OCI-LY7 (cell line): ENCODE data around the gene ELL2. TPM values are rescaled to one million over a fixed set of nuclear protein-coding genes. Genes with fewer than 3 reads are reported as not detected.

ENCODE experiments used
- BruUV-seq: library from RNA; stranded (reverse); fragments of 400-500 nt; replicated peaks from 2 replicates; lab custom pipeline; 2021; lab: Mats Ljungman, UMichigan
- CTCF ChIA-PET: fragments of 300-600 bp; sonication (Branson Sonifier 250); formaldehyde crosslinking; loops from one replicate; lab custom pipeline; 2022; ENCODE audit warnings: antibody characterized with exemption; ENCODE audit not compliant: unreplicated experiment; lab: Charles Lee
- POLR2A ChIA-PET: fragments of 300-600 bp; sonication (Branson Sonifier 250); formaldehyde crosslinking; loops from one replicate; lab custom pipeline; 2022; ENCODE audit warnings: antibody characterized with exemption; lab: Charles Lee
- DNase-seq: peaks from one replicate; pipeline ENCODE4 v3.0.0-alpha.2; 2015; ENCODE audit warnings: low spot score
- H2AFZ ChIP-seq: fragments of 200-600 bp; sonication (generic), shearing (Covaris generic); 2 replicates; pipeline ENCODE4 v1.6.1; 2014; ENCODE audit warnings: mild to moderate bottlenecking, antibody characterized with exemption, low read length, moderate library complexity
- H3K27ac ChIP-seq: fragments of 200-600 bp; sonication (generic); 2 replicates; pipeline ENCODE4 v1.5.1; 2014; ENCODE audit warnings: mixed run types, low read depth, mild to moderate bottlenecking, moderate library complexity, low read length, inconsistent platforms; ENCODE audit not compliant: poor library complexity, severe bottlenecking
- H3K36me3 ChIP-seq: fragments of 200-600 bp; sonication (generic); 2 replicates; pipeline ENCODE4 v1.6.1; 2014; ENCODE audit warnings: mild to moderate bottlenecking, antibody characterized with exemption, low read length, moderate library complexity, mixed read lengths; ENCODE audit not compliant: insufficient read depth
- H3K4me1 ChIP-seq: fragments of 200-600 bp; sonication (generic); 2 replicates; pipeline ENCODE4 v1.5.1; 2014; ENCODE audit warnings: mild to moderate bottlenecking, low read length; ENCODE audit not compliant: insufficient read depth, poor library complexity, severe bottlenecking
- H3K4me2 ChIP-seq: fragments of 200-600 bp; sonication (generic); 2 replicates; pipeline ENCODE4 v1.6.1; 2014; ENCODE audit warnings: mild to moderate bottlenecking, low read length
- H3K4me3 ChIP-seq: fragments of 200-600 bp; sonication (generic); 2 replicates; pipeline ENCODE4 v1.5.1; 2014; ENCODE audit warnings: mild to moderate bottlenecking, low read depth, low read length; ENCODE audit not compliant: poor library complexity, severe bottlenecking
- H3K79me2 ChIP-seq: fragments of 200-600 bp; sonication (generic); 2 replicates; pipeline ENCODE4 v1.6.1; 2016; ENCODE audit warnings: low read depth, mild to moderate bottlenecking, low read length, moderate library complexity, mixed read lengths; ENCODE audit not compliant: insufficient read depth
- H3K9me2 ChIP-seq: fragments of 200-600 bp; sonication (generic); 2 replicates; pipeline ENCODE4 v1.6.1; 2016; ENCODE audit warnings: mild to moderate bottlenecking, low read length, mixed read lengths; ENCODE audit not compliant: insufficient read depth
- H3K9me3 ChIP-seq: fragments of 200-600 bp; sonication (generic); 2 replicates; pipeline ENCODE4 v1.6.1; 2014; ENCODE audit warnings: mild to moderate bottlenecking, mixed run types, low read length, mixed read lengths
- H4K20me1 ChIP-seq: fragments of 200-600 bp; sonication (generic); 2 replicates; pipeline ENCODE4 v1.6.1; 2014; ENCODE audit warnings: mild to moderate bottlenecking, antibody characterized with exemption, low read length, moderate library complexity, mixed read lengths; ENCODE audit not compliant: insufficient read depth
- EZH2phosphoT487 ChIP-seq: fragments of 200-600 bp; sonication (generic); IDR thresholded peaks from 2 replicates; pipeline ENCODE4 v1.6.1; 2018; ENCODE audit warnings: low read depth, borderline replicate concordance, mild to moderate bottlenecking, mixed run types, antibody characterized with exemption, low read length, moderate library complexity, mixed read lengths
- intact Hi-C: fragments of 100-400 bp; cut with micrococcal nuclease; formaldehyde crosslinking; loops from one replicate; pipeline ENCODE4 v1.10.0; 2022; ENCODE audit not compliant: unreplicated experiment
- total RNA-seq, 2 experiments: library from RNA; depleted of rRNA in 1 of 2; stranded (reverse); fragments of >200 nt in 1 of 2; shearing (Covaris generic) in 1 of 2; gene quantifications; 2 replicates each; pipeline ENCODE4 v1.2.3, GENCODE V29; 2014 to 2022
- TF ChIP-seq, protein P1 (sequence below): fragments of 200-600 bp; sonication (generic); conservative IDR thresholded peaks from 2 replicates; pipeline ENCODE4 v1.5.1; 2014; ENCODE audit warnings: mild to moderate bottlenecking, antibody characterized with exemption, low read length, moderate library complexity, mixed read lengths

ELL2 gene
- total RNA-seq, 2 experiments from 2014 or later, result 0.98 to 4.7 TPM

DNA sequence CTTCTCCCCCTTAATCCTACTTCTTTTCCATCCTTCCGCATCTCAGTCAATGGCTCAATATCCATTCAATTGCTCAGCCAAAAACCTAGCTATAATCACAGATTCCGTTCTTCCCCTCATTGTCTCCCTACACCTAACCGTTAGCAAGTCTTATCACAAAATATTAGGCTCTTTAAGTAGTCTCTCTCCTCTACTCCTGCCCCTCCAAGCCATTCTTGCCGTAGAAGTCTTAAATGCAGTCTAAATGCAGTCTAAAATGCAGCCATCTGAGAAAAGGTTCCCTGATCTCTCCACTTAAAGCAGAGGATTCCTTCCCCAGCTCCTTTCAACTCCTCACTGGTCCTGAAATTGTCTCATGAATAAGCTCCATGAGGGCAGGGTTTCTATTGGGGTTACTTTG lies 57.8 kb downstream of the ELL2 start:
- POLR2A ChIA-PET, result interaction anchor here (1.0 kb wide), 1 partner anchor 750 kb away, joined by 3 read pairs; no protein-coding TSS in a partner anchor
- Histone ChIP-seq H3K9me2 (no peaks in the 10 kb centered on the region), H3K79me2 (no peaks in the 10 kb centered on the region), H3K27ac (no peak overlapping the region), H3K36me3 (no peaks in the 10 kb centered on the region), H3K4me3 (no peak overlapping the region), H3K4me2 (no peak overlapping the region), H4K20me1 (no peaks in the 10 kb centered on the region), H2AFZ (no peak overlapping the region), H3K9me3 (no peaks in the 10 kb centered on the region), H3K4me1 (no peaks in the 10 kb centered on the region)
- intact Hi-C loops, result no loop called here
- no peak for DNase-seq
- TF ChIP-seq EZH2phosphoT487, result no peak
- TF ChIP-seq, protein P1, sequence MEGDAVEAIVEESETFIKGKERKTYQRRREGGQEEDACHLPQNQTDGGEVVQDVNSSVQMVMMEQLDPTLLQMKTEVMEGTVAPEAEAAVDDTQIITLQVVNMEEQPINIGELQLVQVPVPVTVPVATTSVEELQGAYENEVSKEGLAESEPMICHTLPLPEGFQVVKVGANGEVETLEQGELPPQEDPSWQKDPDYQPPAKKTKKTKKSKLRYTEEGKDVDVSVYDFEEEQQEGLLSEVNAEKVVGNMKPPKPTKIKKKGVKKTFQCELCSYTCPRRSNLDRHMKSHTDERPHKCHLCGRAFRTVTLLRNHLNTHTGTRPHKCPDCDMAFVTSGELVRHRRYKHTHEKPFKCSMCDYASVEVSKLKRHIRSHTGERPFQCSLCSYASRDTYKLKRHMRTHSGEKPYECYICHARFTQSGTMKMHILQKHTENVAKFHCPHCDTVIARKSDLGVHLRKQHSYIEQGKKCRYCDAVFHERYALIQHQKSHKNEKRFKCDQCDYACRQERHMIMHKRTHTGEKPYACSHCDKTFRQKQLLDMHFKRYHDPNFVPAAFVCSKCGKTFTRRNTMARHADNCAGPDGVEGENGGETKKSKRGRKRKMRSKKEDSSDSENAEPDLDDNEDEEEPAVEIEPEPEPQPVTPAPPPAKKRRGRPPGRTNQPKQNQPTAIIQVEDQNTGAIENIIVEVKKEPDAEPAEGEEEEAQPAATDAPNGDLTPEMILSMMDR, result no peak
- BruUV-seq, result no TSS peak
- CTCF ChIA-PET, result no interaction called here

DNA sequence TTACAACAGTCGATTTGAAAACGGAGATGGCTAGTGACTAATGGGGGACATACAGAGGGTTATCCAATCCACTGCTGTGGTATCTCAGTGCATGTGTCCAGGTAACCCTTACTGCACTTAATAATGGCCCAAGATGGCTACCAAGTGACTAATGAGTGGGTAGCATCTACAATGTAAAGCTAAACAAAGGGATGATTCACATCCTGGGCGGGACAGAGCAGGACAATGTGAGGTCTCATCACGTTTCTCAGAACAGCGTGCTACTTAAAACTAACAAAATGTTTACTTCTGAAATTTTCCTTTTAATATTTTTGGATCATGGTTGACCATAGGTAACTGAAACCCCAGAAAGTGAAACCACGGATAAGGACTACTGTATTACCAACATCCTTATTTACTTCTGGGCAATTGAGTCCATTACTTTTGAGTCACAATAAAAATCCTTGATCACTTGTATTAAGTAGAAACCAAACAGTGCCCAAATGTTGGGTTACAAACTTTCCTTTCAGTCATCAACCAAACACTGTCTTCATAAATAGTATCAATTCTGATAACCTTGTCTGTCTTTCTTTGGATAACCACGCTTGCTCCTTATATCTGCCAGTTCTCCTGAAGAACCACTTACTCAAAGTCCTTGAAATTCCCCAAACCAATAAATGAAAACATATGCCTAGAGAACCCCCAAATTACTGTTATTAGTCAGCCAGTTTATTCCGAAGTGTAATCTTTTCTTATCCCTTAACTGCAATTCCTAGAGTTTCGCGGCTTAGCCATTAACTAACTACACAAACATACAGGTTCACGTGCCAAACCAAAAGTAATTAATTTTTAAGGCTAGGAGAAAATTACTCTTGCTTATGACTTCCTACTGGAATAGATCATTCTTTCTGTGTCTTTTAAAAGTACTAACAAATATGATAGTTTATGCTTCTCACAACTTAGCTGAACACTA lies 59.7 kb downstream of the ELL2 start:
- TF ChIP-seq EZH2phosphoT487, result no peak
- TF ChIP-seq, protein P1, result no peak
- H3K9me2 ChIP-seq, result no peaks in the 10 kb centered on the region
- DNase-seq, result no peak
- no peaks in the 10 kb centered on the region for H3K9me3 ChIP-seq
- ChIA-PET CTCF (no interaction called here), POLR2A (no interaction called here)
- BruUV-seq, result no TSS peak
- no peaks in the 10 kb centered on the region for H3K79me2 ChIP-seq
- intact Hi-C loops, result no loop called here
- no peak overlapping the region for H3K27ac ChIP-seq
- no peak overlapping the region for H2AFZ ChIP-seq
- no peak overlapping the region for H3K4me2 ChIP-seq
- H3K36me3 ChIP-seq, result no peaks in the 10 kb centered on the region
- H3K4me3 ChIP-seq, result no peak overlapping the region
- H3K4me1 ChIP-seq, result no peaks in the 10 kb centered on the region
- no peaks in the 10 kb centered on the region for H4K20me1 ChIP-seq
